ENCODE data around the gene ECSIT. TPM values are rescaled to one million over a fixed set of nuclear protein-coding genes. Genes with fewer than 3 reads are reported as not detected.

Gene ECSIT
- total RNA-seq, 1 donor from 2014 or later: 42.1 TPM

GRCh38 chr19:11495481-11495880 lies 33.5 kb downstream of the ECSIT start:
- no peak overlapping the region for H3K4me3 Mint-ChIP-seq
- H3K27ac Mint-ChIP-seq: no peak overlapping the region
- H3K9me3 Mint-ChIP-seq: no peaks in the 10 kb centered on the region
- H3K4me1 Mint-ChIP-seq (ENCODE audit: unreplicated experiment): no peaks in the 10 kb centered on the region
- H3K36me3 Mint-ChIP-seq: peaks cover 5% of the 10 kb centered on the region
- DNase-seq (ENCODE audit: extremely low spot score, unreplicated experiment): no peak
- TF ChIP-seq CTCF (conservative IDR thresholded peaks at IDR 0.05): no peak
- no peaks in the 10 kb centered on the region for H3K27me3 Mint-ChIP-seq

- DNase-seq (ENCODE audit: extremely low spot score, unreplicated experiment): no peak
- Mint-ChIP-seq H3K27me3 (no peaks in the 10 kb centered on the region), H3K4me1 (ENCODE audit: unreplicated experiment) (no peaks in the 10 kb centered on the region), H3K36me3 (peaks cover 5% of the 10 kb centered on the region), H3K27ac (no peak overlapping the region), H3K9me3 (no peaks in the 10 kb centered on the region), H3K4me3 (no peak overlapping the region)
- TF ChIP-seq CTCF (conservative IDR thresholded peaks at IDR 0.05): no peak
Observed at GRCh38 chr19:11494634-11495285, 34.2 kb downstream of the ECSIT start.

- TF ChIP-seq CTCF (conservative IDR thresholded peaks at IDR 0.05): no peak
- no peak for DNase-seq (ENCODE audit: extremely low spot score, unreplicated experiment)
- no peak overlapping the region for H3K27ac Mint-ChIP-seq
- peaks cover 2% of the 10 kb centered on the region for H3K27me3 Mint-ChIP-seq
- H3K9me3 Mint-ChIP-seq: no peaks in the 10 kb centered on the region
- peaks cover 9% of the 10 kb centered on the region for H3K36me3 Mint-ChIP-seq
- H3K4me1 Mint-ChIP-seq (ENCODE audit: unreplicated experiment): no peaks in the 10 kb centered on the region
- H3K4me3 Mint-ChIP-seq: no peak overlapping the region
Observed at GRCh38 chr19:11489378-11489777, 39.6 kb downstream of the ECSIT start.

- H3K27ac Mint-ChIP-seq: no peak overlapping the region
- peaks cover 18% of the 10 kb centered on the region for H3K27me3 Mint-ChIP-seq
Observed at GRCh38 chr19:11486661-11487503, 42.1 kb downstream of the ECSIT start.

GRCh38 chr19:11485245-11485837 lies 43.6 kb downstream of the ECSIT start:
- no peak overlapping the region for H3K27ac Mint-ChIP-seq
- H3K9me3 Mint-ChIP-seq: no peaks in the 10 kb centered on the region
- peaks cover 27% of the 10 kb centered on the region for H3K27me3 Mint-ChIP-seq
- peaks cover 4% of the 10 kb centered on the region for H3K4me1 Mint-ChIP-seq (ENCODE audit: unreplicated experiment)
- DNase-seq (ENCODE audit: extremely low spot score, unreplicated experiment): no peak
- H3K4me3 Mint-ChIP-seq: peak overlapping the region; percentile 36
- TF ChIP-seq CTCF (conservative IDR thresholded peaks at IDR 0.05): no peak
- H3K36me3 Mint-ChIP-seq: peaks cover 4% of the 10 kb centered on the region

More at GRCh38 chr19:11486661-11487503, 42.1 kb downstream of the ECSIT start:
- Mint-ChIP-seq H3K36me3 (peaks cover 9% of the 10 kb centered on the region), H3K4me3 (no peak overlapping the region), H3K4me1 (ENCODE audit: unreplicated experiment) (no peaks in the 10 kb centered on the region), H3K9me3 (no peaks in the 10 kb centered on the region)
- TF ChIP-seq CTCF (conservative IDR thresholded peaks at IDR 0.05): no peak
- no peak for DNase-seq (ENCODE audit: extremely low spot score, unreplicated experiment)
